Measurements from ENCODE around the gene SLC2A1.

SLC2A1 gene

DNA sequence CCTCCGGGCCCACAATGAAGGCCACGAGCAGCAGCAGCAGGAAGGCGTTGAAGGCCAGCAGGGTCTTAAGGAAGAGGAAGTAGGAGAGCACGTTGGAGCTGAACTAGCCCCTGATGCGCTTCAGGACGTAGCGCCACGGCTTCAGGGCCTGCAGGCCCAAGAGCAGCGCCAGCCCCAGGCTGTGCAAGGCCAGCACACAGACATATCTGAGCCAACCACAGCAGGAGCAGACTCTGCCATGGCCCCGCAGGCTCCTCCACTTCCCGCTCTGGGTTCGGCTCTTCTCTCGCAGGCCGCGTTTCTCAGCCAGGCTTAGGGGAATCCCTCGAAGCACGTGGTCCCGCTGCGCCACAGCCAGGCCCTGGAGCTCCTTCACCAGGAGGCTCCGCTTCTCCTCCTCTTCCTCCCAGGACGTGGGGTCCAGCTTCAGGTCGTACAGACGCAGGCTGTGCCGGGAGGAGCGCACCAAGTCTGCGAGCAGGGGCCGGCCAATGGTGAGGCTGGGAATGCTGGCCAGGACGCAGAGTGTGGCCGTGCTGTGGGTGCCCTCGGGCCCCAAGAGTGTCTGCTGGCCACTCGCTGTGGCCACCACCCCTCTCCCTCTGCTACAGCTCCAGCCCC lies 70.5 kb downstream of the SLC2A1 start:
- no peak for DNase-seq

DNA sequence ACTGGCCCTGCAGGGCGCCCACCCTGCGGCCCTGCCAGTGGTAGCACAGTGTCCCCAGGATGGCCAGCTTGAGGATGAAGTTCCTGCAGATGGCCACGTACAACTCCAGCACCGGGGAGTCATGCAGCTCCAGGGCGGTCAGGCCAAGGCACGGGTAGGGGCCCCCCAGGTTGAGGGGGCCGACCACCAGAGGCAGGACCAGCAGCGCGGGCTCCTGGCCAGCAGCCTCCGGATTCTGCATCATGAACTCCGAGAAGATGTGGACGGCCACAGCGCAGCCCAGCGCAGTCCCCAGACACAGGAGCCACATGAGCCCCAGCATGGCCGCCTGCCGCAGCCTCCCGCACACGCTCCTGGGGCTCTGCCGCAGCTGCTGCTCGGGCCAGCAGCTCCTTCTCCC lies 71.3 kb downstream of the SLC2A1 start:
- no peak for DNase-seq

DNA sequence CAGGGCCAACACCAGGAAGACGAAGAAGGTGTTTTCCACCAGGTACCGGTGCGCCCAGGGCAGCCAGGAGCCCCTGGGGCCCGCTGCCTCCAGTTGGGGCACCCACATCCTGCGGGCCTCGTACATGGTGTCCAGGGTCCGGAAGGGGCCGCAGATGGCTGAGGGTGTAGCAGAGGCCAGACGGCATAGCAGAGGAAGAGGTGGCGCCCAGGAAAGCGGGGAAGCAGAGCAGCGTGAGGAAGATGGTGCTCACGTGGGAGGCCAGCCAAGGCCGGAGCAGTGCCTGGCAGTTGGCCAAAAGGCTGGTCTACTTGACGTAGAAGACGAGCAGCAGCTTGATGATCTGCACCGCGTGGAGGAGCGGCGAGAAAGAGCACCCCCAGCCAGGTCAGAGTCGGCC lies 71.9 kb downstream of the SLC2A1 start:
- no peak for DNase-seq

DNA sequence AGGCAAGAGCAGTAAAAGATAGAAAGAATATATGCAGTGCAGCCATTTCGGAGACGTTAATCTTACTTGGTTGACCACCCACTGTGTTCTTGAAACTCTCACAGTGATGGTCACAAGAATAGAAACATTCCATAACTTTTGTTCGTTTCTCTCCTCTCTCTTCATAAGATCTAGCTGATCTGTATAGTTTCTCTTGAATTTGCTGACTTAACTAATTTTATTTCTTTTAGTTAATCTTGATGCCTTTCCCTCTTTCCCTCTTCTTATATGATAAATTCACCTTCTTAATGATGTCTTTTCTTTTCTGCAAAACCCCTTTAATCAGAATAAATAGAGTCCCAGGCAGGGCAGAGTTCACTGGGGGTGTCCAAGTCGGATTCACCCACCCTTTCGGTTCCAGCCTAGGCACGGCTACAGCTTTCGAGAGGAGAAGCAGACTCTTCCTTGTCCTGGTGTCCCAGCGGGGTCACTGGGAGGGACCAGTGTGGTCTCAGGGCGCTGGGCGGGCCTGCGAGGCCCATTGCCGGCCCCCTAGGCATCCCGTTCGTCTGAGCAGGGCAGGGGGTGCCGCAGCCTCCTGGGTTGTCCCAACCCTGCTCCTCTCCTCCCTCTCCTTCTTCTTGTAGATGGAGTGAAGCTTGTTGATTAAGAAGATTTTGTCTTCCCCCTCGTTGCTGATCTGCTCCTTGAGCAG lies 72.5 kb downstream of the SLC2A1 start:
- DNase-seq = no peak

DNA sequence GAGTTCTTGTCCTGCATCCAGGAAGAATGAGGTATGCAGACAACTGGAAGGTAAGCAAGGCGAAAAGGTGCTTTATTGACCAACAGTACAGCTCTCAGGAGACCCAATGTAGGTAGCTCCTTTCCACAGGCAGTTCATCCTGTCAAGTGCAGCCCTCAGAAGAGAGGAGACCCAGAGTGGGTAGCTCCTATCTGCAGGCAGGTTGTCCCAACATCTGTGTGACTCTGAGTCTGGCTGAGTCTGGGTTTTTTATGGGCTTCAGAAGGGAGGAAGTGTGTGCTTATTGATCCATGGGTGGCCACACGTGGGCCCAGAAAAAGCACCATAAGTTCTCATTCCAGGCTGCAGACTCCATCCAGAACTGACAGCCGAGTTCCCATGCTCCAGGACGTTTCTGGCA lies 78.3 kb downstream of the SLC2A1 start:
- DNase-seq = no peak

DNA sequence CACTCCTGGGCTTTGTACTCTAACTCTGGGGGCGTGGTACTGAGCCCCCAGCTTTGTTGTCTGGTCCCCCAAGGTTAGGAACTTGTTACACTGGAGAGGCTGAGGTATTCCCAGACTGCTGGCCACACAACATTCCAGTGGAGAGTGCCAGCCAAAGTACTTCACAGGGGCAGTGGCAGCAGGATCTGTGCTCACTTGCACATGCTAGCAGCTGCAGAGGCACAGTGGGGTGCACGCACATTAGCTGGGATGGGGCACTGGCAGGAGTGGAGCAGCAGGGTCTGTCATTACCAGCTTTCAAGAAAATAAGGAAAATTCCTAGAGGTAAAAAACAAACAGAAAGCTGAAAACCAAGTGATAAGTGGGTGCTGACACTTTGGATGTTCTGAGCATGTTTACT lies 81.3 kb downstream of the SLC2A1 start:
- DNase-seq = no peak

DNA sequence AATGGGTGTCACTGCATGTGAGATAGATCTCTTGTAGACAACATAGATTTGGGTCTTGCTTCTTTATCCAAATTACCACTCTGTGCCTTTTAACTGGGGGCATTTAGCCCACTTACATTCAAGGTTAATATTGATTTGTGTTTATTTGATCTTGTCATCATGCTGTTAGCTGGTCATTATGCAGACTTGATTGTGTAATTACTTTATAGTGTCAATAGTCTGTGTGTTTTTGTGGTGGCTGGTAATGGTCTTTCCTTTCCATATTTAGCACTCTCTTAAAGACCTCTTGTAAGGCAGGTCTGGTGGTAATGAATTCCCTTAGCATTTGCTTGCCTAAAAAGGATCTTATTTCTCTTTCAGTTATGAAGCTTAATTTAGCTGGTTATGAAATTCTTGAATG lies 82.7 kb downstream of the SLC2A1 start:
- DNase-seq = no peak
